Calu3 (cell line): Measurements from ENCODE around the gene KIF25. TPM values are rescaled to one million over a fixed set of nuclear protein-coding genes. Genes with fewer than 3 reads are reported as not detected.

Experiments
- BruUV-seq: library from RNA; stranded (reverse); fragments of 400-500 nt; replicated peaks from 2 replicates; lab custom pipeline; 2021; lab: Mats Ljungman, UMichigan
- CTCF ChIA-PET: fragments of 300-600 bp; sonication (Branson Sonifier 250); formaldehyde crosslinking; loops from one replicate; lab custom pipeline; 2022; ENCODE audit warnings: antibody characterized with exemption; lab: Charles Lee
- DNase-seq: peaks from one replicate; pipeline ENCODE4 v3.0.0; 2022
- H3K27ac Mint-ChIP-seq: one replicate; pipeline ENCODE4 v1.8.0; 2022; ENCODE audit warnings: mixed read lengths; ENCODE audit not compliant: unreplicated experiment
- H3K27me3 Mint-ChIP-seq: one replicate; pipeline ENCODE4 v1.8.0; 2022; ENCODE audit warnings: mixed read lengths; ENCODE audit not compliant: unreplicated experiment
- H3K36me3 Mint-ChIP-seq: one replicate; pipeline ENCODE4 v1.8.0; 2022; ENCODE audit warnings: mild to moderate bottlenecking, moderate library complexity, mixed read lengths; ENCODE audit not compliant: insufficient read depth, unreplicated experiment
- H3K4me1 Mint-ChIP-seq: one replicate; pipeline ENCODE4 v1.8.0; 2022; ENCODE audit warnings: mild to moderate bottlenecking, low read depth, mixed read lengths; ENCODE audit not compliant: unreplicated experiment
- H3K4me3 Mint-ChIP-seq: one replicate; pipeline ENCODE4 v1.8.0; 2022; ENCODE audit warnings: mild to moderate bottlenecking, low read depth, moderate library complexity, mixed read lengths; ENCODE audit not compliant: unreplicated experiment
- H3K9me3 Mint-ChIP-seq: one replicate; pipeline ENCODE4 v1.8.0; 2022; ENCODE audit warnings: low read depth, mixed read lengths; ENCODE audit not compliant: unreplicated experiment
- intact Hi-C: fragments of 100-400 bp; cut with micrococcal nuclease; formaldehyde crosslinking; loops from one replicate; pipeline ENCODE4 v1.10.0; 2022; ENCODE audit not compliant: unreplicated experiment
- total RNA-seq: library from RNA; stranded (reverse); gene quantifications from 2 replicates; pipeline ENCODE4 v1.2.3, GENCODE V29; 2022
- TF ChIP-seq, protein P1 (sequence below): fragments of 200-600 bp; IDR thresholded peaks from one replicate; pipeline ENCODE4 v1.8.0; 2022; ENCODE audit warnings: antibody characterized with exemption; ENCODE audit not compliant: unreplicated experiment

KIF25 gene
- total RNA-seq, 1 experiment from 2014 or later: not detected

DNA sequence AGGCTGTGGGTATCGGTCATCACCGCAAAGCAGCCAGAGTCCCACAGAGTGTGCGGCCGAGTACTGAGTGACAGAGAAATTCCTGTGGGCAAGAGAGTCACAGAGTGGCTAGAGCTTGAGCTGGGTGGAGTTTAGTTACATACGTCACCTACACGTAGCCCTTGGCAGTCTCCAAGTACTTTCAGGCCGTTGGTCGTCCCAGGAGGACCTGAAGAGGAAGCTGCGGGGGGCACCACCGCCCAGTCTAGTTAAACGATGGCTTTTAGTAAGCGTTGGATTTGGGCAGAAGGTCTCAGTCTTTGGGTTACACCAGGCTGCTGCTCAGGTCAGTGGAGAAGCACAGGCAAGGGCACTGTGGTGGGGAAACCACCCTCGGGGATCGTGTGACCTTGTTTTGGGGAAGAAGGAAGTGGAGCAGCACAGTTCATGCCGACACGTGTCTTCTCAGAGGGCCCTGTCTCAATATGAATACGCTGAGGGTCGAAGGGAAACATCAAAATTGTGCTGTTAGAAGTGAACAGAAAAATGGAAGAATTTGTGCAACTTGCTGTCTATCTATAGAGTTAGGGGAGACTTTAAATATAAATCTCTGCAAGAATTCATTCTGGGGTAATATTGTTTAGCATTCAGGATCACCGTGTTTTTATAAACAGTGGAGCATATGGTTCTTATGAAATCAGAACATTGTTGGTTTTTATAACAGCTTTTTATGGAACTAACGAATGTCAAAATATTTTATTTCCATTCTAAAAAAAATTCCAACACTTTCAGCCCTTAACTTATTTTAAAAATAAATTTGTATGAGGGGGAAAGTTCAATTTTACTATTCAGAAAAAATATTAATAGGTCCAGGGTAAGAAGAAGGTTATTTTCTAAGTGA is 28.6 kb downstream of the KIF25 start:
- no TSS peak for BruUV-seq
- Mint-ChIP-seq H3K4me3 (no peak overlapping the region), H3K27me3 (peaks cover 10% of the 10 kb centered on the region), H3K4me1 (peaks cover 10% of the 10 kb centered on the region), H3K36me3 (peaks cover 10% of the 10 kb centered on the region), H3K9me3 (no peaks in the 10 kb centered on the region), H3K27ac (no peak overlapping the region)
- CTCF ChIA-PET: no interaction called here
- intact Hi-C loops: no loop called here
- TF ChIP-seq, protein P1, sequence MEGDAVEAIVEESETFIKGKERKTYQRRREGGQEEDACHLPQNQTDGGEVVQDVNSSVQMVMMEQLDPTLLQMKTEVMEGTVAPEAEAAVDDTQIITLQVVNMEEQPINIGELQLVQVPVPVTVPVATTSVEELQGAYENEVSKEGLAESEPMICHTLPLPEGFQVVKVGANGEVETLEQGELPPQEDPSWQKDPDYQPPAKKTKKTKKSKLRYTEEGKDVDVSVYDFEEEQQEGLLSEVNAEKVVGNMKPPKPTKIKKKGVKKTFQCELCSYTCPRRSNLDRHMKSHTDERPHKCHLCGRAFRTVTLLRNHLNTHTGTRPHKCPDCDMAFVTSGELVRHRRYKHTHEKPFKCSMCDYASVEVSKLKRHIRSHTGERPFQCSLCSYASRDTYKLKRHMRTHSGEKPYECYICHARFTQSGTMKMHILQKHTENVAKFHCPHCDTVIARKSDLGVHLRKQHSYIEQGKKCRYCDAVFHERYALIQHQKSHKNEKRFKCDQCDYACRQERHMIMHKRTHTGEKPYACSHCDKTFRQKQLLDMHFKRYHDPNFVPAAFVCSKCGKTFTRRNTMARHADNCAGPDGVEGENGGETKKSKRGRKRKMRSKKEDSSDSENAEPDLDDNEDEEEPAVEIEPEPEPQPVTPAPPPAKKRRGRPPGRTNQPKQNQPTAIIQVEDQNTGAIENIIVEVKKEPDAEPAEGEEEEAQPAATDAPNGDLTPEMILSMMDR: no peak
- no peak for DNase-seq

DNA sequence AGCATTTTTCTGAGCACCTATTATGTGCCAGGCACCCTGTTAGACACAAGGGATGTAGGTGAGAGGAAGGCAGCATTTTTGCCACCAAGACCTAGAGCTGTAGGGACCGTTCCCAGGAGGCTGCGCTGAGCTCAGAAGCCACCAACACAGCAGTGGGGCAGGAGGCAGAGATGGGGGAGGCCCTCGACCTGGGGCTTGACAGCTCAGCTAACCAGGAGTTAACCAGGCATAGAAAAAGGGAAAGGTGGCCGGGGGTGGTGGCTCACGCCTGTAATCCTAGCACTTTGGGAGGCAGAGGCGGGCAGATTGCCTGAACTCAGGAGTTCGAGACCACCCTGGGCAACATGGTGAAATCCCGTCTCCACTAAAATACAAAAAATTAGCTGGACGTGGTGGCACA is 29.5 kb downstream of the KIF25 start:
- no TSS peak for BruUV-seq
- TF ChIP-seq, protein P1: no peak
- intact Hi-C loops: no loop called here
- Mint-ChIP-seq H3K4me1 (peaks cover 10% of the 10 kb centered on the region), H3K4me3 (no peak overlapping the region), H3K36me3 (peaks cover 10% of the 10 kb centered on the region), H3K27ac (no peak overlapping the region), H3K9me3 (no peaks in the 10 kb centered on the region), H3K27me3 (peaks cover 2% of the 10 kb centered on the region)
- CTCF ChIA-PET: no interaction called here
- no peak for DNase-seq

DNA sequence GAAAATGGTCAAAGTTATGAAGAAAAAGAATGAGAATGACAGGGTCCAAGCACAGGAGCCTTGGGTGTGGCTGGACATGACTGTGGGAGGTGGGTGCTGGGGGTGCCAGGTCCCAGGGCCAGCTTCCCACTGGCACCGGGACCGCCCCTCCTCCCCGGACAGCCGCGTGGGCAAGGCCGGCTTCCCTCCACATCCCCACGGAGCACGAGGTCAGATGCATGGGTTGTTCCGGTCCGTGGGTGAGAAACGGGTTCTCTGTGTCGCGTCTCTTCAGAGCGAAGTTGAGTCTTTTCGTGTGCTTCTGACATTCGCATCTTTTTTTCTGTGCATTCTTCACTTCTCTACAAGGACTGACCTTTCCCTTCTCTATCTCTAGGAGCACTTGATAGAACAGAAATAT is 30.1 kb downstream of the KIF25 start:
- Mint-ChIP-seq H3K9me3 (no peaks in the 10 kb centered on the region), H3K27ac (no peak overlapping the region), H3K36me3 (peaks cover 10% of the 10 kb centered on the region), H3K27me3 (no peaks in the 10 kb centered on the region), H3K4me1 (peaks cover 10% of the 10 kb centered on the region), H3K4me3 (no peak overlapping the region)
- CTCF ChIA-PET: no interaction called here
- TF ChIP-seq, protein P1: no peak
- DNase-seq: no peak
- intact Hi-C loops: no loop called here
- BruUV-seq: no TSS peak

DNA sequence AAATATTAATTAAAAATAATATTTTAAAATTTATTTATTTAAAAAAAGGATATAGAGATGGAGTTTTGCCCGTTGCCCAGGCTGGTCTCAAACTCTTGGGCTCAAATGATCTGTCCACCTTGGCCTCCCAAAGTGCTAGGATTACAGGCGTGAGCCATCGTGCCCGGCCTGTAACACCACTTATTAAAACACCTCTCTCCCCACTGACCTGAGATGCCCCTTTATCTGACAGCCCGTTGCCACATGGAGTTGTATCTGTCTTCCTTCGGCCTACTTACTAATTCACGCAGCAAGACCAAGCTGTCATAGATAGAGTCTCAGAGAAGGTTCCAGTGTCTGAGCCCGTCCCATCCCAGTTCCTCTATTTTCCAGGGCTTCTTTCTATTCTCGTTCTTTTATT is 30.7 kb downstream of the KIF25 start:
- Mint-ChIP-seq H3K27me3 (no peaks in the 10 kb centered on the region), H3K9me3 (no peaks in the 10 kb centered on the region), H3K4me3 (no peak overlapping the region), H3K27ac (no peak overlapping the region), H3K36me3 (peaks cover 10% of the 10 kb centered on the region), H3K4me1 (peaks cover 10% of the 10 kb centered on the region)
- TF ChIP-seq, protein P1: no peak
- CTCF ChIA-PET: no interaction called here
- no TSS peak for BruUV-seq
- intact Hi-C loops: no loop called here
- DNase-seq: no peak
